KMS-11 (cell line): ENCODE measurements around the gene EBF4.

Experiments used
- H2AFZ ChIP-seq: fragments of 200-600 bp; sonication (generic); 2 replicates; pipeline ENCODE4 v1.6.1; 2016; ENCODE audit warnings: antibody characterized with exemption, mixed run types, low read depth
- H3K27ac ChIP-seq: fragments of 200-600 bp; sonication (generic); 2 replicates; pipeline ENCODE4 v1.6.1; 2016; ENCODE audit warnings: mild to moderate bottlenecking, mixed run types
- H3K27me3 ChIP-seq: fragments of 200-600 bp; sonication (generic); 2 replicates; pipeline ENCODE4 v1.6.1; 2017; ENCODE audit warnings: mild to moderate bottlenecking, low read depth, mixed run types, moderate library complexity; ENCODE audit not compliant: insufficient read depth
- H3K36me3 ChIP-seq: fragments of 200-600 bp; sonication (generic); 2 replicates; pipeline ENCODE4 v1.6.1; 2017; ENCODE audit warnings: mild to moderate bottlenecking, mixed run types; ENCODE audit not compliant: insufficient read depth
- H3K4me1 ChIP-seq: fragments of 200-600 bp; sonication (generic); 2 replicates; pipeline ENCODE4 v1.6.1; 2016; ENCODE audit warnings: mild to moderate bottlenecking, low read depth, mixed run types; ENCODE audit not compliant: poor library complexity, severe bottlenecking
- H3K4me2 ChIP-seq: fragments of 200-600 bp; sonication (generic); 2 replicates; pipeline ENCODE4 v1.7.0; 2016; ENCODE audit warnings: mild to moderate bottlenecking, mixed run types
- H3K4me3 ChIP-seq: fragments of 200-600 bp; sonication (generic); IDR thresholded peaks from 2 replicates; pipeline ENCODE4 v1.6.1; 2017; ENCODE audit warnings: low read depth, low read length, mixed read lengths; ENCODE audit not compliant: insufficient read depth
- H3K79me2 ChIP-seq: fragments of 200-600 bp; sonication (generic); 2 replicates; pipeline ENCODE4 v1.6.1; 2016; ENCODE audit warnings: low read depth, mixed run types; ENCODE audit not compliant: insufficient read depth
- H3K9ac ChIP-seq: fragments of 200-600 bp; sonication (generic); 2 replicates; pipeline ENCODE4 v1.6.1; 2016; ENCODE audit warnings: mild to moderate bottlenecking, mixed run types
- H4K20me1 ChIP-seq: fragments of 200-600 bp; sonication (generic); 2 replicates; pipeline ENCODE4 v1.6.1; 2016; ENCODE audit warnings: mild to moderate bottlenecking, mixed run types; ENCODE audit not compliant: insufficient read depth
- CTCF ChIP-seq: fragments of 200-600 bp; sonication (generic); conservative IDR thresholded peaks from 2 replicates; pipeline ENCODE4 v1.6.1; 2017; ENCODE audit warnings: low read depth, mild to moderate bottlenecking, antibody characterized with exemption, low read length, moderate library complexity, mixed read lengths

EBF4 gene

GRCh38 chr20:2697768-2698167 lies 5.2 kb downstream of the EBF4 start:
- H3K4me3 ChIP-seq = no peak overlapping the region
- H4K20me1 ChIP-seq = no peaks in the 10 kb centered on the region
- no peak overlapping the region for H3K27ac ChIP-seq
- H2AFZ ChIP-seq = no peak overlapping the region
- no peaks in the 10 kb centered on the region for H3K27me3 ChIP-seq
- H3K4me1 ChIP-seq = no peaks in the 10 kb centered on the region
- no peaks in the 10 kb centered on the region for H3K36me3 ChIP-seq
- H3K79me2 ChIP-seq = no peaks in the 10 kb centered on the region
- H3K9ac ChIP-seq = no peak overlapping the region
- H3K4me2 ChIP-seq = no peak overlapping the region
- TF ChIP-seq CTCF = no peak

GRCh38 chr20:2698186-2698817 lies 5.7 kb downstream of the EBF4 start:
- Histone ChIP-seq H3K4me2 (no peak overlapping the region), H3K27me3 (no peaks in the 10 kb centered on the region), H3K36me3 (no peaks in the 10 kb centered on the region), H2AFZ (no peak overlapping the region), H4K20me1 (no peaks in the 10 kb centered on the region), H3K27ac (no peak overlapping the region), H3K4me1 (no peaks in the 10 kb centered on the region), H3K4me3 (no peak overlapping the region), H3K79me2 (no peaks in the 10 kb centered on the region), H3K9ac (no peak overlapping the region)
- TF ChIP-seq CTCF = no peak

GRCh38 chr20:2698912-2699311 lies 6.3 kb downstream of the EBF4 start:
- H3K4me1 ChIP-seq = no peaks in the 10 kb centered on the region
- no peaks in the 10 kb centered on the region for H4K20me1 ChIP-seq
- H3K27ac ChIP-seq = no peak overlapping the region
- no peaks in the 10 kb centered on the region for H3K79me2 ChIP-seq
- H3K27me3 ChIP-seq = no peaks in the 10 kb centered on the region
- no peaks in the 10 kb centered on the region for H3K36me3 ChIP-seq
- no peak overlapping the region for H3K9ac ChIP-seq
- no peak overlapping the region for H2AFZ ChIP-seq
- H3K4me2 ChIP-seq = no peak overlapping the region
- no peak overlapping the region for H3K4me3 ChIP-seq
- TF ChIP-seq CTCF = no peak

DNA sequence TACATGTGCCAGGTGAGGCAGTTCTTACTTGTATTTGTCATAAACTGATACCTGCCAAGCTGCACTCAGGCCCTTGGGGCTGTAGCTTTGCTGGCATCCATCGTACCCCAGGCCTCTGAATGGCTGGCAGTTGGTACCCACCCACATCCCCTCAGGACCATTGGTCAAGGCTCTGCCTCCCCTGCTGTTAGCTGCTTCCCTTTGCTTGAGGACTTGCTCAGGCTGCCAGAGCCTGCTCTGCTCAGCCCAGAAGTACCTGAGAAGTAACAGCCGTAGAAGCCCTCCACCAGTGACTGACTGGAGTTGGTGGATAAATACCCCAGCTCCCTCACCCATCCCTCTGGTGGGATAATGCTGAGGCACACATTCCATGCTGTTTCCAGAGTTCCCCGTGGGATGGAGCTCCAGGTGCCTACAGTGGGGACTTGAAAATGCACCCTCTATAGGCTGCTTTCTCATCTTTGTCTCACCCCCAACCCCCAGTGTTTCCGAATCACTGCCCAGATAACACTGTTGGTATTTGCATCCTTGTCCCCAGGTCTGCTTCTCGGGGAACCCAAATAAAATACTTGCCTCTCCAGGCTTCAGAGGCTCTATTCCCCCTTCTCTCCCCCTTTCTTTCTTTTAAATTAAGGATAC lies 7.3 kb downstream of the EBF4 start:
- Histone ChIP-seq H3K27me3 (no peaks in the 10 kb centered on the region), H4K20me1 (no peaks in the 10 kb centered on the region), H3K9ac (no peak overlapping the region), H3K4me3 (no peak overlapping the region), H3K4me1 (no peaks in the 10 kb centered on the region), H3K36me3 (no peaks in the 10 kb centered on the region), H3K79me2 (no peaks in the 10 kb centered on the region), H3K4me2 (no peak overlapping the region), H3K27ac (no peak overlapping the region), H2AFZ (no peak overlapping the region)
- TF ChIP-seq CTCF = no peak
